HG02759 (cell line): ENCODE results near the gene MUC20.
"Not testable (repeated sequence)": the region's sequence is repeated elsewhere in the genome, so short reads cannot be mapped to it uniquely, and the experiment has no call there.

ENCODE experiments used
- ATAC-seq: cut with Tn5 transposase; IDR thresholded peaks from one replicate; pipeline ENCODE4 v1.9.1; 2021; ENCODE audit warnings: mild to moderate bottlenecking, moderate library complexity; ENCODE audit not compliant: unreplicated experiment

MUC20 gene

GRCh38 chr3:195710126-195710905, 10.5 kb upstream of the MUC20 start:
- not testable (repeated sequence) for ATAC-seq

- not testable (repeated sequence) for ATAC-seq
These were observed 9.5 kb upstream of the MUC20 start for GRCh38 chr3:195711091-195711812.

- no peak for ATAC-seq
These were observed 8.8 kb upstream of the MUC20 start for GRCh38 chr3:195711813-195712534.

- not testable (repeated sequence) for ATAC-seq
These were observed 8.3 kb upstream of the MUC20 start for GRCh38 chr3:195712535-195712910.

GRCh38 chr3:195713150-195713549, 7.6 kb upstream of the MUC20 start:
- ATAC-seq: not testable (repeated sequence)

GRCh38 chr3:195714380-195715011, 6.3 kb upstream of the MUC20 start:
- ATAC-seq: no peak

GRCh38 chr3:195715134-195715533, 5.6 kb upstream of the MUC20 start:
- ATAC-seq: no peak

- no peak for ATAC-seq
These were observed 5.1 kb upstream of the MUC20 start for GRCh38 chr3:195715583-195716266.

GRCh38 chr3:195717416-195717815, 3.4 kb upstream of the MUC20 start:
- ATAC-seq: no peak

- ATAC-seq: no peak
These were observed 2.8 kb upstream of the MUC20 start for GRCh38 chr3:195717852-195718476.

GRCh38 chr3:195718477-195718984, 2.2 kb upstream of the MUC20 start:
- ATAC-seq: no peak

GRCh38 chr3:195719514-195720254, 1.1 kb upstream of the MUC20 start:
- not testable (repeated sequence) for ATAC-seq

- not testable (repeated sequence) for ATAC-seq
These were observed 1.6 kb downstream of the MUC20 start for GRCh38 chr3:195722139-195722995.

- not testable (repeated sequence) for ATAC-seq
These were observed 2.2 kb downstream of the MUC20 start for GRCh38 chr3:195722996-195723345.

GRCh38 chr3:195724363-195724762, 3.6 kb downstream of the MUC20 start:
- ATAC-seq: not testable (repeated sequence)

- not testable (repeated sequence) for ATAC-seq
These were observed 5.3 kb downstream of the MUC20 start for GRCh38 chr3:195725916-195726740.

- no peak for ATAC-seq
These were observed 6.9 kb downstream of the MUC20 start for GRCh38 chr3:195727606-195728195.
